GM12864 (cell line): ENCODE measurements around the gene LIN37.

Source experiments
- DNase-seq: peaks from one replicate; pipeline ENCODE4 v3.0.0-alpha.2; 2011; ENCODE audit warnings: low read depth
- H3K4me3 ChIP-seq: 2 replicates; pipeline ENCODE4 v1.5.1; 2011; ENCODE audit warnings: mild to moderate bottlenecking, low read depth, low read length, control low read depth
- TF ChIP-seq, protein P1 (sequence below): IDR thresholded peaks from 2 replicates; pipeline ENCODE4 v1.5.1; 2011; ENCODE audit warnings: low read depth, mild to moderate bottlenecking, moderate library complexity, low read length, control low read depth, inconsistent platforms; ENCODE audit errors: missing control alignments

Gene LIN37

DNA sequence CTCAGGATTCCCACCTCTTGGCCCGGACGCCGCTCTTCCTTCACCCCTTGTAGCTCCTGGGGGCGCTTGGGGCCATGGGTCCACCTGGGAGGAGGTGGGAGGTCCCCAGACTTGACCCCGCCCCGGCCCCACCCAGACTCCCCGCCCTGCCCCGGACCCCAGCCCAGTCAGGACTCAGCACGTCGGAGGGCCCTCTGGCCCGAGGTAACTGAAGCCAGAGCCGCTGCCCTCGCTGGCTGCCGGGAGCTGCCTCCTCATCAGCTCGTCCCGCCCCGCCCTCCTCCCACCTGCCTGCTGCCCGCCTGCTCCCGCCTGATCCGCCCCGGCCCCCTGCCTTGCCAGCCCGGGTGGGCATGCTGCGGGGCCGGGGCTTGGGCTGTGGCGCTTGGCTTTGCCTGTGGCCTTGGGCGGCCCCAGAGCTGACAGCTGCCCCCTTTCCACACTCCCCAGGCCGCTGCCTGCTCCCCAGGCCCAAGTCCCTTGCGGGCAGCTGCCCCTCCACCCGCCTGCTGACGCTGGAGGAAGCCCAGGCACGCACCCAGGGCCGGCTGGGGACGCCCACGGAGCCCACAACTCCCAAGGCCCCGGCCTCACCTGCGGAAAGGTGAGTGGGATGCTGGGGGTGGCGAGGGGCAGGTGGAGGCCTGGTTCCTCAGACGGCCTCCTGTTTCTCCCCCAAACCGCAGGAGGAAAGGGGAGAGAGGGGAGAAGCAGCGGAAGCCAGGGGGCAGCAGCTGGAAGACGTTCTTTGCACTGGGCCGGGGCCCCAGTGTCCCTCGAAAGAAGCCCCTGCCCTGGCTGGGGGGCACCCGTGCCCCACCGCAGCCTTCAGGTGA lies 36.3 kb downstream of the LIN37 start:
- DNase-seq: no peak
- H3K4me3 ChIP-seq: no peak overlapping the region
- TF ChIP-seq, protein P1, sequence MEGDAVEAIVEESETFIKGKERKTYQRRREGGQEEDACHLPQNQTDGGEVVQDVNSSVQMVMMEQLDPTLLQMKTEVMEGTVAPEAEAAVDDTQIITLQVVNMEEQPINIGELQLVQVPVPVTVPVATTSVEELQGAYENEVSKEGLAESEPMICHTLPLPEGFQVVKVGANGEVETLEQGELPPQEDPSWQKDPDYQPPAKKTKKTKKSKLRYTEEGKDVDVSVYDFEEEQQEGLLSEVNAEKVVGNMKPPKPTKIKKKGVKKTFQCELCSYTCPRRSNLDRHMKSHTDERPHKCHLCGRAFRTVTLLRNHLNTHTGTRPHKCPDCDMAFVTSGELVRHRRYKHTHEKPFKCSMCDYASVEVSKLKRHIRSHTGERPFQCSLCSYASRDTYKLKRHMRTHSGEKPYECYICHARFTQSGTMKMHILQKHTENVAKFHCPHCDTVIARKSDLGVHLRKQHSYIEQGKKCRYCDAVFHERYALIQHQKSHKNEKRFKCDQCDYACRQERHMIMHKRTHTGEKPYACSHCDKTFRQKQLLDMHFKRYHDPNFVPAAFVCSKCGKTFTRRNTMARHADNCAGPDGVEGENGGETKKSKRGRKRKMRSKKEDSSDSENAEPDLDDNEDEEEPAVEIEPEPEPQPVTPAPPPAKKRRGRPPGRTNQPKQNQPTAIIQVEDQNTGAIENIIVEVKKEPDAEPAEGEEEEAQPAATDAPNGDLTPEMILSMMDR: no peak

DNA sequence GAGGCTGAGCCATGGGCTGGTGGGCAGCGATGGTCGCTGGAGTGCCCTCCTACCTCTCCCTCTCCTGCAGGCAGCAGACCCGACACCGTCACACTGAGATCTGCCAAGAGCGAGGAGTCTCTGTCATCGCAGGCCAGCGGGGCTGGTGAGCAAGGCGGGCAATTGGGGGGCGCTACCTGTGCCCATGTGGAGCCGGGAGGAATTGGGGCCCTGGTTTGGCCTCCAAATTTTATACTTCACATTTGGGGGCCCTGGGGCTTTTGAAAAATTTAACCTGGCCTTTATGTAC lies 36.9 kb downstream of the LIN37 start:
- no peak overlapping the region for H3K4me3 ChIP-seq
- TF ChIP-seq, protein P1: no peak
- no peak for DNase-seq

DNA sequence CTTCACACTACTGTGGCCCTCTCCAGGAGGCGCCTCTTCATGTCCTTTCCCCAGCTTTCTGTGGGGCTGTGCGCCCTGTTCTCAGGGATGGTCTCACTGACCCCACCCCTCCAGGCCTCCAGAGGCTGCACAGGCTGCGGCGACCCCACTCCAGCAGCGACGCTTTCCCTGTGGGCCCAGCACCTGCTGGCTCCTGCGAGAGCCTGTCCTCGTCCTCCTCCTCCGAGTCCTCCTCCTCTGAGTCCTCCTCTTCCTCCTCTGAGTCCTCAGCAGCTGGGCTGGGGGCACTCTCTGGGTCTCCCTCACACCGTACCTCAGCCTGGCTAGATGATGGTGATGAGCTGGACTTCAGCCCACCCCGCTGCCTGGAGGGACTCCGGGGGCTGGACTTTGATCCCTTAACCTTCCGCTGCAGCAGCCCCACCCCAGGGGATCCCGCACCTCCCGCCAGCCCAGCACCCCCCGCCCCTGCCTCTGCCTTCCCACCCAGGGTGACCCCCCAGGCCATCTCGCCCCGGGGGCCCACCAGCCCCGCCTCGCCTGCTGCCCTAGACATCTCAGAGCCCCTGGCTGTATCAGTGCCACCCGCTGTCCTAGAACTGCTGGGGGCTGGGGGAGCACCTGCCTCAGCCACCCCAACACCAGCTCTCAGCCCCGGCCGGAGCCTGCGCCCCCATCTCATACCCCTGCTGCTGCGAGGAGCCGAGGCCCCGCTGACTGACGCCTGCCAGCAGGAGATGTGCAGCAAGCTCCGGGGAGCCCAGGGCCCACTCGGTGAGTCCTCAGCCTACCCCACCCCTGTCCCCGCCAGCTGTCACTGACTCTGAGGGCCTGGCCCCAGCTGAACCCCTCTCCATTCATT lies 38.2 kb downstream of the LIN37 start:
- no peak overlapping the region for H3K4me3 ChIP-seq
- DNase-seq: no peak
- TF ChIP-seq, protein P1: no peak

DNA sequence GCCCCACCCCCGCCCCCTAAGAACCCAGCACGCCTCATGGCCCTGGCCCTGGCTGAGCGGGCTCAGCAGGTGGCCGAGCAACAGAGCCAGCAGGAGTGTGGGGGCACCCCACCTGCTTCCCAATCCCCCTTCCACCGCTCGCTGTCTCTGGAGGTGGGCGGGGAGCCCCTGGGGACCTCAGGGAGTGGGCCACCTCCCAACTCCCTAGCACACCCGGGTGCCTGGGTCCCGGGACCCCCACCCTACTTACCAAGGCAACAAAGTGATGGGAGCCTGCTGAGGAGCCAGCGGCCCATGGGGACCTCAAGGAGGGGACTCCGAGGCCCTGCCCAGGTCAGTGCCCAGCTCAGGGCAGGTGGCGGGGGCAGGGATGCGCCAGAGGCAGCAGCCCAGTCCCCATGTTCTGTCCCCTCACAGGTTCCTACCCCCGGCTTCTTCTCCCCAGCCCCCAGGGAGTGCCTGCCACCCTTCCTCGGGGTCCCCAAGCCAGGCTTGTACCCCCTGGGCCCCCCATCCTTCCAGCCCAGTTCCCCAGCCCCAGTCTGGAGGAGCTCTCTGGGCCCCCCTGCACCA lies 38.9 kb downstream of the LIN37 start:
- TF ChIP-seq, protein P1: no peak
- DNase-seq: no peak
- no peak overlapping the region for H3K4me3 ChIP-seq

DNA sequence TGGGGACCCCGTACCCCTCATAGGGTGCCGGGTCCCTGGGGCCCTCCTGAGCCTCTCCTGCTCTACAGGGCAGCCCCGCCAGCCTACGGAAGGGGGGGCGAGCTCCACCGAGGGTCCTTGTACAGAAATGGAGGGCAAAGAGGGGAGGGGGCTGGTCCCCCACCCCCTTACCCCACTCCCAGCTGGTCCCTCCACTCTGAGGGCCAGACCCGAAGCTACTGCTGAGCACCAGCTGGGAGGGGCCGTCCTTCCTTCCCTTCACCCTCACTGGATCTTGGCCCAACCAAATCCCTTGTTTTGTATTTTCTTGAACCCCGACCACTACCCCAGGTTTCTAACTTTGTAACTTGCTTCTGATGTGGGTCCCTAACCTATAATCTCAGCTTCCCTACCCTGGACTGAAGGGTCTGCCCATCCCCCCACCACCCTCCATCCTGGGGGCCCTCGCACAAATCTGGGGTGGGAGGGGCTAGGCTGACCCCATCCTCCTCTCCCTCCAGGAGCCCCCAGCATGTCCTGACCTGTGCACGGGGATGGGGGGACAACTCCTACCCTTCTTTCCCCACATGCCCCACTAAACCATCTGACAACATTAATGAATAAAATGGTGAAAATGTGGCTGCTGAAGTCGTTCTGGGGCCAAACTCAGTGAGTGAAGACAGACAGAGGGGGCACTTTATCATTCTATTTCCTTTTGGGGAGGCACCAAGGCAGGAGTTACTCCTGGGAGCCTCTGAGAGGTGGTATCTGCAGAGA lies 40.0 kb downstream of the LIN37 start:
- TF ChIP-seq, protein P1: no peak
- no peak for DNase-seq
- no peak overlapping the region for H3K4me3 ChIP-seq

DNA sequence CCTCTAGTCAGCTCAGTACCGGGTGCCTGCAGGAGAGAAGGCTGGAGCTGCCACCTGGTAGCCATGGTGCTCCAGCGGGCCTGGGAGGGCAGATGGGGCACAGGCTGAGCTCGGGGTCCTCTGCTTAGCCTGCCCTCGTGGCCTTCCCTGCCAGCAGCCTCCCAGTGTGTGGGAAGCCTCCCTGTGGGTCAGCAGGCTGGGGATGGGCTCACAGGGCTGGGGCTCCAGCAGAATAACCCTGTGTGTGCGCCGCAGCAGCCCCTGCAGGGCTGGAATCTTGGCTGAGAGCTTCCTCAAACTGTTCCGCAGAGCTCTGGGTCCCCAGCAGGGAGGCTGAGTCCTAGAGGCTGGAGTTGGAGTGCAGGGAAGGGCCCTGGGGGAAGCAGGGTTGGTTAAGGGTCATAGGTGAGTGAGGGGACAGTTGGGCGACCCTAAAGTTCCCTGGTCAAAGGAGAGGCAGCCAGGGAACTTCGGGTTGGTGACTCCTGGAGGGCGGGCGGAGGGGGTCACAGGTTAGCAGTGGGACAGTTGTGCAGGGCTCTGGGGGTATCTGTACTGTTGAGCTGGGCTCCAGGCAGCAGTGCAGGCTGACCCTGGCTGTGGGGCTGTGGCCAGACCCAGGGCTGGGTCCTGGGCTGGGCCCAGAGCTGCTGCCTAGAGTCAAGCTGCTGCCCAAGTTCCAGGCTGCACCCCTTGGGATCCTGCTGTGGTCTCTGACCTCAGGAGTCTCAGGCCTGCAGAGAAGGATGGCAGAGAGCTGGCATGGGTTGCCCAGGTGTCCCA lies 41.0 kb downstream of the LIN37 start:
- TF ChIP-seq, protein P1: no peak
- DNase-seq: no peak
- H3K4me3 ChIP-seq: no peak overlapping the region
